GOT3 (cell line): Measurements from ENCODE around the gene KCTD5.
"Not testable (repeated sequence)": the region's sequence is repeated elsewhere in the genome, so short reads cannot be mapped to it uniquely, and the experiment has no call there.

Source experiments
- DNase-seq: peaks from one replicate; lab custom pipeline; 2025; ENCODE audit warnings: mixed read lengths; lab: John Stamatoyannopoulos, UW

KCTD5 gene

GRCh38 chr16:2673066-2673999, 9.0 kb upstream of the KCTD5 start:
- peak; percentile 88 for DNase-seq

DNA sequence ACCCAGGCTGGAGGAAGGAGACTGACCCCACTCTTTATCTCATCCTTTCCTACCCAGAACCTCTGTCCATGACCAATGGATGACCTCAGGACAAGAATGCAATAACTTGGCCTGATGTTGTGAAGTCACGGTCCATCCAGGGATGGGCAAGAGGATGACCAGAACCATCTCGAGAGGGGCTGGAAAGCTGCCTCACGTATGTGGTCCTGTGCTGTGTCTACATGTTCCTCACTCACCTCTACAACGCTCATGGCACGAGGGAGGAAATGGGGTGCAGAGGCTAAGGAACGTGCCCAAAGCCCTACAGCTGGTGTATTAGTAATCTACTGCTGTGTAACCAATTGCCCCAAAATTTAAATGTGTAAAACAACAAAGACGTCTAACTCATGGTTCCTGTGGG, 7.3 kb upstream of the KCTD5 start:
- no peak for DNase-seq

DNA sequence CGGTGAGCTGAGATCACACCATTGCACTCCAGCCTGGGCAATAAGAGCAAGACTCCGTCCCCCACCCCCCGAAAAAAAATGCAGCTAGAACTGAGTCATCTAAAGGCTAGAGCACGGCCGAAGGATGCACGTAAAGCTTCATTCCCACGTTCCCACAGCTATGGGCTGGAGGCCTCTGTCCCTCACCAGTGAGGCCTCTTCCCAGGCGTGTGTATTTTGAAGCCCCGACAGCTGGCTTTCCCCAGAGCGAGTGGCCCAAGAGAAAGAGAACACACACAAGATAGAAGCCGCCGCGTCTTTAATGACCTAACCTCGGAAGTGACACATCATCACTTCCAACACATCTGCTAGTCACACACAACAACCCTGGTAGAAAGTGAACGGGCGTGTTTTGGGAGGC, 6.6 kb upstream of the KCTD5 start:
- DNase-seq, result no peak

DNA sequence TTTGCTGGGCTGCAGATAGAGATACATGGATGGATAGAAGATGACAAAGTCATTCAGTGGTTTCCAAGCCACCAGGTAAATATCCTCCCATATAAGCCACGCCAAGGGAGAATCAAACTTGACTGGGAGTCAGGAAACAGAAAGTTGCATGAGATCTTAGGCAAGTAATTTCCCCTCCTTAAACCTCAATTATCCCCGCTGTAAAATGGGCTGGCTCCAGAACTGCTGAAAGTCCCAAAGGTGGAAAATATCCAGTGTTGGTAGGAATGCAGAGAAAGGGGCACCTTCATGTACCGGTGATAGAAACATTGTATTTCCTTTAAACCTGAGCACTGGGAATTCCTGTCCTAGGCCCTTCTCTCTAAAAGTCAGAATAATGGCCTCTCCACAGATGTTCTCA, 5.4 kb upstream of the KCTD5 start:
- DNase-seq, result not testable (repeated sequence)

- DNase-seq, result not testable (repeated sequence)
Measured at GRCh38 chr16:2678206-2678965, 3.9 kb upstream of the KCTD5 start.

DNA sequence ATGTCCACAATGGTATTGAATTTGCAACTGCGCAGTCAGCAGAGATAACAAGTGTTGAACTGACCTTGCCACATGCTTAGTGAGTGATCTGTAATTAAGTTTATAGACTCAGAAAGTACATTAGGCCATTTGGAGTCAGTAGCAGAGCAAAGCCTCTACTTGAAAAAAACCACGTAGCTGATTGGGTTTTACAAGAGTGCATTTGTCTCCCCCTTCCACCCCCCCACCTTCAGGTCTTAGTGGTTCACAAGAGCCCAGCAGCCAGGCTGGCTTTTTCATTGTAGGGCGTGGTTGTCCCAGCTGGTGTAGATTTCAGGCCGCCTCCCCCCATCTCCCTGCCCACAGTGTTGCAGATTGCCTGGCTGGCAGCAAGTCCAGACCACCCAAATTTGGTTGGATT, 2.4 kb upstream of the KCTD5 start:
- DNase-seq, result not testable (repeated sequence)

DNA sequence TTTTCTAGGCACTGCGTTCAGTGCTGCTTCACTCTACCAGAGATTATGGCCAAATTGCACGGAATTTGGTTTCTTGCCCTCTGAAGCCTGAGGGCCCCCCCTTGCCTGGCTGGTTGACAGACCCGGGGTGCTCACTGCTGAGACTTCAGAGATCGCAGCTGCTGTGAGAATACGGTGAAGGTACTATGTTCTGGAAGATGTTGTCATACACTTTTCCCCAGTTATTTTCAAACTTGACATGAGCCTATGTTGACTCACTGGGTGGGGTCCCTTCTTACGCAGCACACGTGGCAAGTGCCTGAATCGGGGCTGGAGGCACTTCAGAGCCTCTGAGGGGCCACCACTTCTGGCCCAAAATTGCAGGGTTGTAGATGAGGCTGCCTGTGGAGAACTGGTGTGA, 2.0 kb upstream of the KCTD5 start:
- not testable (repeated sequence) for DNase-seq

- not testable (repeated sequence) for DNase-seq
Measured at GRCh38 chr16:2683041-2683440, 718 bp downstream of the KCTD5 start.

GRCh38 chr16:2686075-2686474, 3.8 kb downstream of the KCTD5 start:
- not testable (repeated sequence) for DNase-seq

DNA sequence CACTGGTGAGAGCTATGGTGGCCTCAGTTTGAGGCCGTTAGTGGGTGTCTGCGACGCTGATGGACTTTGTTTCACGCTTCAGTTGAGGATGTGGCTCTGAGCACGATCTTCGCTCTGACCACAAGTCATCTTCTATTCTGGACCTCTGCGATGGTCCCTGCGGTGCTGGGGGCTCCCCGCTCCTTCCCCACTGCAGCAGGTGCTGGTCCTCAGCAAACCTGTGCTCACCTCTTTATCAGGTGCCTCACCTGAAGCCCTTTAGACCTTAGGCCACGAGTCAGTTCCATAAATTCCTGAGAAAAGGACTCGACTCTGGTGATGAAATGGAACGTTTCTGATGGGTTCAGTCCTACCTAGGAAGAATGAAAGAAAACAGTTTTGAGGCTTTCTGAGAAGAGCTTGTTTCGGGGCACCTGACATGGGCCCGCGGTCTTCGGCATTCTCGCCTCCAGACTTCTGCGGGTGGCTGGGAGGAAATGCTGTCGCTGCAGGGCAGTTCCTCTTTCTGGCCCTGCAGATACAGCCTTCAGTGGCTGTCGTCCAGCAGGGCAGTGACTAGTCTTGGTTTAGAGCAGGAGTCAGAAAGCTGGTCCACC, 4.7 kb downstream of the KCTD5 start:
- no peak for DNase-seq

GRCh38 chr16:2687531-2688308, 5.4 kb downstream of the KCTD5 start:
- no peak for DNase-seq

DNA sequence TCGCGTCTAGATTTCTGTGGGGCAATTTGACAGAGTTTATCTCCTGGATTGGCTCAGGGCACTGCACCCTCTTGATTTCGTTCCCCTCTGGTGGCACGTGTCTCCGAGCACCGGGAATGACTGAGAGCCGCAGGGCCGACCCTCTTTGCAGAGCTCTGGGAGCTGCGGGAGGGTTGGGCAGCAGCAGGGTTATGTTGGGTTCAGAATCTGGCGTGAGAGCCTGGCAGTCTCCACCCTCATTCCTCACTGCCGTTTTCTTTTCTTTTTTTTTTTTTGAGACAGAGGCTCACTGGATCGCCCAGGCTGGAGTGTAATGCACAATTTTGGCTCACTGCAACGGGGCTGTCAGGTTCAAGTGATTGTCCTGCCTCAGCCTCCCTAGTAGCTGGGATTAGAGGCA, 7.1 kb downstream of the KCTD5 start:
- not testable (repeated sequence) for DNase-seq

DNA sequence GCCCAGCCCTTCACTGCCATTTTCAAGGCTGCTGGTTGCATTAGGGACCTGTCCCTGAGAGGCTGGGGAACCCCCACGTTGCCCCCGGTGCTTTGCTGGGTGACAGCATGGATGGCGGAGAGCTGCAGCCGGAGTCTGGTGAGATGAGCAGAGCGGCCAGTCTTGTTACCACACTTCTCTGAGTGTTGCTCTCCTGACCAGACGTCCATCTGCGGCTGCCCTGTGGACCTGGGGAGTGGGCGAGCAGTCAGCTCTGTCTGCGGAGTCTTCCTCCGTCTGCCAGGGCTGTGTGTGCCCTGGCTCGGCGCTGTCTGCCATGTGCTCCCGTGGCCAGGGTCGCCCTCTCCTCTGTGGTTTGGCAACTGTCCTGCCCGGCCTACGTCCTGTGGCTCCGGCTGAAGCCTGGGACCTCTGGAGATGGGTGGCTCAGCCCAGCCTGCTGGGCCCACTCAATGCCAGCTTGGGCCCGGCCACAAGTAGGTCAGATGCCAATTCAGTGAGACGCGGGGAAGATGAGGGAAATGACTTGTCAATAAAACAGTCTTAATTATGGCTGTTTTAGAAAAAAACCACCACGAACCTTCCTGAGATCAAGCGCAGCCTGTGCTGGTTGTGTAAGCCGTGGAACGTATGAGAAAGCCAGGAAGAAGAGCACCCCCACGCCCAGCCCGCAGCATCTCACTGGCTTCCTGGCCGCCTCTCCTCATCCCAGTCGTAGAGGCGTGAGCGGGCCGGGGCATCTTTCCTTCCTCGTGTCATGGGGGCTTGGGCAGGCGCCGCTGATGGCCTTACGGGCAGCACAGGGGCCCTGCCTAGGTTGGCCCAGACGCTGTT, 7.9 kb downstream of the KCTD5 start:
- no peak for DNase-seq

- no peak for DNase-seq
Measured at GRCh38 chr16:2690852-2691251, 8.5 kb downstream of the KCTD5 start.

- no peak for DNase-seq
Measured at GRCh38 chr16:2691491-2692248, 9.3 kb downstream of the KCTD5 start.

- DNase-seq, result no peak
Measured at GRCh38 chr16:2692251-2692947, 10.1 kb downstream of the KCTD5 start.

- DNase-seq, result no peak
Measured at GRCh38 chr16:2692948-2693651, 10.8 kb downstream of the KCTD5 start.

DNA sequence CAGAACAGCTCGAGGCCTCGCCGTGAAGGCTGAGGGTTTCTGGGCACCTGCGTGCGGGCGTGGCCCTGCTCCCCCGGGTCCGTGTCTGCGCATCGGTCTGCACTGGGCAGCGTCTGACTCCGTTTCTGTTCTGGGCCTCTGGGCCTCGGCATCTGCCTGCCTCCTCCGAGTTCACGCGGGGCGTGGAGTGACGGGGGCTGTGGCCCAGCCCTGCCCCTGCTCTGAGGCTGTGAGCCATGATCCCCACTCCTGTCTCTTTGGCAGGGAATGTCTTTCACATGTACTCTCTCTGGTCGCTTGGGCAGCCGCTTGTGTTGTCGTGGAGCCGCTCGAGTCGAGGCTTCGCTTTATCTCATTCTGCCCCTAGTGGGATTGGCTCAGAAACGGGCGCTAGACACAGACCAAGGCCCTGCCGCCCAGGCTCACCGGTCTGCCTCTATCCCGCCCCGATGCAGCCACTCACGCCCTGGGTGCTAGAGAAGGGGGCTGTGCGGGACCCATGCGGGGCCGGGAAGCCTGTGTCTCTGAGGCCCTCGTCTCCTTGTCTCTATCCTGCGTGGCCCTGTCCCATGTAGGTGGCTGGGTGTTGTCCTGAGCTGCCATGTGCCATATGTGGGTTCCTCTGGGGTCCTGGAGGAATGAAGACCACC, 14.4 kb downstream of the KCTD5 start:
- not testable (repeated sequence) for DNase-seq
